ENCODE measurements around the gene WDR45B.
"Not testable (repeated sequence)": the region's sequence is repeated elsewhere in the genome, so short reads cannot be mapped to it uniquely, and the experiment has no call there.

DNA sequence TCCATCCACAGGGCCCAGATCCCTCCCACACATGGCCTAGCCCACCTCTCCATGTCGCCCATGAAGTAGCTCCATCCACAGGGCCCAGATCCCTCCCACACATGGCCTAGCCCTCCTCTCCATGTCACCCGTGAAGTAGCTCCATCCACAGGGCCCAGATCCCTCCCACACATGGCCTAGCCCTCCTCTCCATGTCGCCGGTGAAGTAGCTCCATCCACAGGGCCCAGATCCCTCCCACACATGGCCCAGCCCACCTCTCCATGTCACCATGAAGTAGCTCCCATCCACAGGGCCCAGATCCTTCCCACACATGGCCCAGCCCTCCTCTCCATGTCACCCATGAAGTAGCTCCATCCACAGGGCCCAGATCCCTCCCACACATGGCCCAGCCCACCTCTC, 68.3 kb downstream of the WDR45B start:
- TF ChIP-seq POLR2A, POLR2AphosphoS5 (IDR thresholded peaks at IDR 0.05): not testable (repeated sequence)
- TF ChIP-seq, protein P1, sequence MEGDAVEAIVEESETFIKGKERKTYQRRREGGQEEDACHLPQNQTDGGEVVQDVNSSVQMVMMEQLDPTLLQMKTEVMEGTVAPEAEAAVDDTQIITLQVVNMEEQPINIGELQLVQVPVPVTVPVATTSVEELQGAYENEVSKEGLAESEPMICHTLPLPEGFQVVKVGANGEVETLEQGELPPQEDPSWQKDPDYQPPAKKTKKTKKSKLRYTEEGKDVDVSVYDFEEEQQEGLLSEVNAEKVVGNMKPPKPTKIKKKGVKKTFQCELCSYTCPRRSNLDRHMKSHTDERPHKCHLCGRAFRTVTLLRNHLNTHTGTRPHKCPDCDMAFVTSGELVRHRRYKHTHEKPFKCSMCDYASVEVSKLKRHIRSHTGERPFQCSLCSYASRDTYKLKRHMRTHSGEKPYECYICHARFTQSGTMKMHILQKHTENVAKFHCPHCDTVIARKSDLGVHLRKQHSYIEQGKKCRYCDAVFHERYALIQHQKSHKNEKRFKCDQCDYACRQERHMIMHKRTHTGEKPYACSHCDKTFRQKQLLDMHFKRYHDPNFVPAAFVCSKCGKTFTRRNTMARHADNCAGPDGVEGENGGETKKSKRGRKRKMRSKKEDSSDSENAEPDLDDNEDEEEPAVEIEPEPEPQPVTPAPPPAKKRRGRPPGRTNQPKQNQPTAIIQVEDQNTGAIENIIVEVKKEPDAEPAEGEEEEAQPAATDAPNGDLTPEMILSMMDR (IDR thresholded peaks at IDR 0.05 in 8 of 11, conservative IDR thresholded peaks at IDR 0.05 in 3 of 11) = not testable (repeated sequence)

All from spleen (tissue), 7 donors.